Activated CD4-positive, alpha-beta T cell treated with anti-CD3 and anti-CD28 coated beads, Interleukin-2, amount 10 ng/mL, durations not matched to agents 7 days and 5 days (primary cell): ENCODE results near the gene GOLGA8N. TPM values are rescaled to one million over a fixed set of nuclear protein-coding genes. Genes with fewer than 3 reads are reported as not detected.

Source experiments
- CTCF ChIA-PET: fragments of 350-600 bp; sonication (Branson Sonifier 250); formaldehyde crosslinking; loops from one replicate; lab custom pipeline; 2021; ENCODE audit warnings: antibody characterized with exemption; lab: Charles Lee
- POLR2A ChIA-PET: fragments of 350-600 bp; sonication (Branson Sonifier 250); formaldehyde crosslinking; loops from one replicate; lab custom pipeline; 2021; ENCODE audit warnings: antibody characterized with exemption; lab: Charles Lee
- DNase-seq: peaks from one replicate; pipeline ENCODE4 v3.0.0-alpha.2; 2020
- H3K27ac Mint-ChIP-seq: one replicate; pipeline ENCODE4 v1.8.0; 2021; ENCODE audit warnings: mild to moderate bottlenecking, moderate library complexity, mixed read lengths
- H3K27me3 Mint-ChIP-seq: one replicate; pipeline ENCODE4 v1.8.0; 2021; ENCODE audit warnings: mixed read lengths
- H3K36me3 Mint-ChIP-seq: one replicate; pipeline ENCODE4 v1.8.0; 2021; ENCODE audit warnings: low read depth, mixed read lengths
- H3K4me1 Mint-ChIP-seq: one replicate; pipeline ENCODE4 v1.8.0; 2021; ENCODE audit warnings: mixed read lengths
- H3K4me3 Mint-ChIP-seq: one replicate; pipeline ENCODE4 v1.8.0; 2021; ENCODE audit warnings: mild to moderate bottlenecking, moderate library complexity, mixed read lengths
- H3K9me3 Mint-ChIP-seq: one replicate; pipeline ENCODE4 v1.8.0; 2021; ENCODE audit warnings: mixed read lengths
- total RNA-seq, 2 experiments: library from RNA; stranded (reverse); gene quantifications; one replicate each; pipeline ENCODE4 v1.2.3, GENCODE V29; 2021

The GOLGA8N gene
- total RNA-seq, 2 experiments from 2014 or later: 8.1 to 9.2 TPM

GRCh38 chr15:32636908-32637567 is 43.8 kb downstream of the GOLGA8N start:
- no peak for DNase-seq
- peaks cover 9% of the 10 kb centered on the region for H3K4me1 Mint-ChIP-seq
- peaks cover 66% of the 10 kb centered on the region for H3K36me3 Mint-ChIP-seq
- CTCF ChIA-PET: no interaction called here
- H3K4me3 Mint-ChIP-seq: no peak overlapping the region
- H3K27me3 Mint-ChIP-seq: no peaks in the 10 kb centered on the region
- H3K9me3 Mint-ChIP-seq: no peaks in the 10 kb centered on the region
- H3K27ac Mint-ChIP-seq: no peak overlapping the region
- POLR2A ChIA-PET: no interaction called here

- Mint-ChIP-seq H3K4me3 (no peak overlapping the region), H3K27ac (no peak overlapping the region), H3K27me3 (no peaks in the 10 kb centered on the region), H3K9me3 (no peaks in the 10 kb centered on the region), H3K4me1 (peaks cover 9% of the 10 kb centered on the region), H3K36me3 (peaks cover 66% of the 10 kb centered on the region)
- ChIA-PET CTCF (no interaction called here), POLR2A (no interaction called here)
- no peak for DNase-seq
These were observed 44.4 kb downstream of the GOLGA8N start for GRCh38 chr15:32637704-32638103.

- Mint-ChIP-seq H3K4me3 (no peak within 1 kb of the TSS), H3K4me1 (peaks cover 7% of the 10 kb centered on the region), H3K27me3 (no peaks in the 10 kb centered on the region), H3K9me3 (no peaks in the 10 kb centered on the region), H3K36me3 (peaks cover 56% of the 10 kb centered on the region), H3K27ac (no peak within 1 kb of the TSS)
- POLR2A ChIA-PET: no interaction called here
- CTCF ChIA-PET: interaction anchor here (1.3 to 1.5 kb wide), 2 partner anchors 8 to 22 kb away, joined by 3 read pairs; no protein-coding TSS in a partner anchor
- DNase-seq: no peak
These were observed 48.3 kb downstream of the GOLGA8N start, which contains the start of gene SCG5 for GRCh38 chr15:32641517-32642059. TSS of gene SCG5 (plus strand) at chr15:32641710. CDS start at chr15:32643593, 1,883 bp downstream.

GRCh38 chr15:32642667-32643435 is 49.6 kb downstream of the GOLGA8N start:
- H3K4me1 Mint-ChIP-seq: peaks cover 7% of the 10 kb centered on the region
- DNase-seq: no peak
- H3K27me3 Mint-ChIP-seq: no peaks in the 10 kb centered on the region
- no peak overlapping the region for H3K4me3 Mint-ChIP-seq
- no peak overlapping the region for H3K27ac Mint-ChIP-seq
- H3K36me3 Mint-ChIP-seq: peaks cover 51% of the 10 kb centered on the region
- ChIA-PET CTCF (interaction anchor here (1.1 kb wide), 1 partner anchor 20 kb away, joined by 3 read pairs; no protein-coding TSS in a partner anchor), POLR2A (no interaction called here)
- no peaks in the 10 kb centered on the region for H3K9me3 Mint-ChIP-seq

- Mint-ChIP-seq H3K4me1 (peaks cover 7% of the 10 kb centered on the region), H3K4me3 (no peak overlapping the region), H3K9me3 (no peaks in the 10 kb centered on the region), H3K27me3 (no peaks in the 10 kb centered on the region), H3K27ac (no peak overlapping the region), H3K36me3 (peaks cover 50% of the 10 kb centered on the region)
- ChIA-PET CTCF (interaction anchor here (1.5 kb wide), 1 partner anchor 12 kb away, joined by 3 read pairs; no protein-coding TSS in a partner anchor), POLR2A (no interaction called here)
- no peak for DNase-seq
These were observed 50.7 kb downstream of the GOLGA8N start for GRCh38 chr15:32643907-32644445.

- H3K4me3 Mint-ChIP-seq: no peak overlapping the region
- CTCF ChIA-PET: interaction anchor here (1.0 kb wide), 1 partner anchor 11 kb away, joined by 3 read pairs; no protein-coding TSS in a partner anchor
- no peak for DNase-seq
- H3K9me3 Mint-ChIP-seq: no peaks in the 10 kb centered on the region
- POLR2A ChIA-PET: no interaction called here
- peaks cover 44% of the 10 kb centered on the region for H3K36me3 Mint-ChIP-seq
- H3K27me3 Mint-ChIP-seq: no peaks in the 10 kb centered on the region
- no peak overlapping the region for H3K27ac Mint-ChIP-seq
- H3K4me1 Mint-ChIP-seq: peaks cover 2% of the 10 kb centered on the region
These were observed 53.0 kb downstream of the GOLGA8N start for GRCh38 chr15:32646291-32646690.

GRCh38 chr15:32649342-32649741 is 56.1 kb downstream of the GOLGA8N start:
- Mint-ChIP-seq H3K27ac (no peak overlapping the region), H3K9me3 (no peaks in the 10 kb centered on the region), H3K36me3 (peaks cover 56% of the 10 kb centered on the region), H3K4me3 (no peak overlapping the region), H3K27me3 (no peaks in the 10 kb centered on the region), H3K4me1 (peaks cover 2% of the 10 kb centered on the region)
- POLR2A ChIA-PET: no interaction called here
- DNase-seq: no peak
- CTCF ChIA-PET: interaction anchor here (0.7 to 2.0 kb wide), 3 partner anchors 8 to 13 kb away, joined by 3 to 5 read pairs (median 4); partner anchors contain the start of gene SCG5

- H3K27me3 Mint-ChIP-seq: no peaks in the 10 kb centered on the region
- CTCF ChIA-PET: interaction anchor here (1.1 to 1.7 kb wide), 2 partner anchors 9 to 28 kb away, joined by 5 read pairs; no protein-coding TSS in a partner anchor
These were observed 58.1 kb downstream of the GOLGA8N start for GRCh38 chr15:32651229-32651837.

GRCh38 chr15:32652178-32652577 is 58.9 kb downstream of the GOLGA8N start:
- ChIA-PET POLR2A (no interaction called here), CTCF (no interaction called here)
- Mint-ChIP-seq H3K27me3 (no peaks in the 10 kb centered on the region), H3K9me3 (no peaks in the 10 kb centered on the region), H3K4me1 (peaks cover 15% of the 10 kb centered on the region), H3K27ac (no peak overlapping the region), H3K36me3 (peaks cover 56% of the 10 kb centered on the region), H3K4me3 (no peak overlapping the region)
- no peak for DNase-seq

More at GRCh38 chr15:32651229-32651837, 58.1 kb downstream of the GOLGA8N start:
- peak; percentile 68 for DNase-seq
- Mint-ChIP-seq H3K4me3 (no peak overlapping the region), H3K4me1 (peaks cover 9% of the 10 kb centered on the region), H3K36me3 (peaks cover 58% of the 10 kb centered on the region), H3K9me3 (no peaks in the 10 kb centered on the region), H3K27ac (no peak overlapping the region)
- POLR2A ChIA-PET: no interaction called here

- Mint-ChIP-seq H3K36me3 (peaks cover 47% of the 10 kb centered on the region), H3K27ac (no peak overlapping the region), H3K27me3 (no peaks in the 10 kb centered on the region), H3K4me1 (peaks cover 20% of the 10 kb centered on the region), H3K4me3 (no peak overlapping the region), H3K9me3 (no peaks in the 10 kb centered on the region)
- POLR2A ChIA-PET: no interaction called here
- no peak for DNase-seq
- CTCF ChIA-PET: interaction anchor here (1.0 kb wide), 2 partner anchors 11 to 13 kb away, joined by 3 read pairs; no protein-coding TSS in a partner anchor
These were observed 62.8 kb downstream of the GOLGA8N start for GRCh38 chr15:32656091-32656490.

- H3K4me1 Mint-ChIP-seq: peaks cover 20% of the 10 kb centered on the region
- H3K4me3 Mint-ChIP-seq: no peak overlapping the region
- ChIA-PET CTCF (interaction anchor here (1.0 kb wide), 1 partner anchor 12 kb away, joined by 3 read pairs; no protein-coding TSS in a partner anchor), POLR2A (no interaction called here)
- DNase-seq: no peak
- H3K9me3 Mint-ChIP-seq: no peaks in the 10 kb centered on the region
- H3K36me3 Mint-ChIP-seq: peaks cover 43% of the 10 kb centered on the region
- H3K27me3 Mint-ChIP-seq: no peaks in the 10 kb centered on the region
- no peak overlapping the region for H3K27ac Mint-ChIP-seq
These were observed 63.2 kb downstream of the GOLGA8N start for GRCh38 chr15:32656496-32656895.
